Measurements from ENCODE around the gene UBD. TPM values are rescaled to one million over a fixed set of nuclear protein-coding genes. Genes with fewer than 3 reads are reported as not detected.

Gene UBD
- total RNA-seq, 3 donors from 2014 or later = 0.80 to 2.9 (median 2.0) TPM

GRCh38 chr6:29598172-29598747 is 38.7 kb upstream of the UBD start:
- TF ChIP-seq CTCF (IDR thresholded peaks at IDR 0.05) (no peak), POLR2AphosphoS5 (IDR thresholded peaks at IDR 0.05) (no peak), POLR2A (IDR thresholded peaks at IDR 0.05) (no peak)
- no peaks in the 10 kb centered on the region for H3K27me3 ChIP-seq
- no peaks in the 10 kb centered on the region for H3K9me3 ChIP-seq
- H3K4me1 ChIP-seq = no peaks in the 10 kb centered on the region
- no peaks in the 10 kb centered on the region for H3K36me3 ChIP-seq
- H3K27ac ChIP-seq = no peak overlapping the region
- DNase-seq (ENCODE audit: low spot score in 2 of 2) = no peak
- intact Hi-C loops (cut with DNase I; ENCODE audit: low total_unique reads) = loop anchor here (10.0 kb wide), 1 partner anchor 673 kb away; the partner anchor contains the start of gene TRIM27
- H3K4me3 ChIP-seq = no peak overlapping the region

GRCh38 chr6:29597184-29597583 is 37.7 kb upstream of the UBD start:
- DNase-seq (ENCODE audit: low spot score in 2 of 2) = no peak
- H3K9me3 ChIP-seq = no peaks in the 10 kb centered on the region
- no peak for TF ChIP-seq POLR2A (IDR thresholded peaks at IDR 0.05)
- TF ChIP-seq CTCF (IDR thresholded peaks at IDR 0.05) = no peak
- no peak for TF ChIP-seq POLR2AphosphoS5 (IDR thresholded peaks at IDR 0.05)
- H3K27ac ChIP-seq = no peak overlapping the region
- no peaks in the 10 kb centered on the region for H3K27me3 ChIP-seq
- no peaks in the 10 kb centered on the region for H3K36me3 ChIP-seq
- intact Hi-C loops (cut with DNase I; ENCODE audit: low total_unique reads) = loop anchor here (10.0 kb wide), 1 partner anchor 672 kb away; the partner anchor contains the start of gene TRIM27
- H3K4me3 ChIP-seq = no peak overlapping the region
- no peaks in the 10 kb centered on the region for H3K4me1 ChIP-seq

- Histone ChIP-seq H3K36me3 (no peaks in the 10 kb centered on the region), H3K4me3 (no peak overlapping the region), H3K27ac (no peak overlapping the region), H3K4me1 (no peaks in the 10 kb centered on the region), H3K9me3 (no peaks in the 10 kb centered on the region), H3K27me3 (peaks cover 0 to 5% of the 10 kb centered on the region in 2 donors)
- intact Hi-C loops (cut with DNase I; ENCODE audit: low total_unique reads) = loop anchor here (10.0 kb wide), 1 partner anchor 672 kb away; the partner anchor contains the start of gene TRIM27
- TF ChIP-seq POLR2A (IDR thresholded peaks at IDR 0.05) (no peak), CTCF (IDR thresholded peaks at IDR 0.05) (no peak), POLR2AphosphoS5 (IDR thresholded peaks at IDR 0.05) (no peak)
- DNase-seq (ENCODE audit: low spot score in 2 of 2) = no peak
These were observed 36.9 kb upstream of the UBD start for GRCh38 chr6:29596381-29596900.

- Histone ChIP-seq H3K4me3 (no peak overlapping the region), H3K27me3 (peaks cover 0 to 5% of the 10 kb centered on the region in 2 donors), H3K36me3 (no peaks in the 10 kb centered on the region), H3K27ac (no peak overlapping the region), H3K4me1 (no peaks in the 10 kb centered on the region), H3K9me3 (no peaks in the 10 kb centered on the region)
- DNase-seq (ENCODE audit: low spot score in 2 of 2) = no peak
- intact Hi-C loops (cut with DNase I; ENCODE audit: low total_unique reads) = loop anchor here (10.0 kb wide), 1 partner anchor 669 kb away; the partner anchor contains the start of gene TRIM27
- TF ChIP-seq POLR2A (IDR thresholded peaks at IDR 0.05) (no peak), POLR2AphosphoS5 (IDR thresholded peaks at IDR 0.05) (no peak), CTCF (IDR thresholded peaks at IDR 0.05) (no peak)
These were observed 33.8 kb upstream of the UBD start for GRCh38 chr6:29593199-29593855.

- no peaks in the 10 kb centered on the region for H3K4me1 ChIP-seq
- no peak overlapping the region for H3K4me3 ChIP-seq
- H3K9me3 ChIP-seq = no peaks in the 10 kb centered on the region
- peaks cover 0 to 5% of the 10 kb centered on the region in 2 donors for H3K27me3 ChIP-seq
- H3K36me3 ChIP-seq = no peaks in the 10 kb centered on the region
- no peak for TF ChIP-seq CTCF (IDR thresholded peaks at IDR 0.05)
- TF ChIP-seq POLR2A (IDR thresholded peaks at IDR 0.05) = no peak
- TF ChIP-seq POLR2AphosphoS5 (IDR thresholded peaks at IDR 0.05) = no peak
- DNase-seq (ENCODE audit: low spot score in 2 of 2) = no peak
- H3K27ac ChIP-seq = no peak overlapping the region
- intact Hi-C loops (cut with DNase I; ENCODE audit: low total_unique reads) = loop anchor here (10.0 kb wide), 1 partner anchor 667 kb away; the partner anchor contains the start of gene TRIM27
These were observed 32.1 kb upstream of the UBD start for GRCh38 chr6:29591677-29592076.
